GM10266 (cell line): ENCODE measurements around the gene COL20A1.

Source experiments
- DNase-seq: peaks from one replicate; pipeline ENCODE4 v3.0.0; 2012; ENCODE audit errors: extremely low spot score
- CTCF ChIP-seq: IDR thresholded peaks from 2 replicates; pipeline ENCODE4 v1.5.1; 2012; ENCODE audit warnings: mild to moderate bottlenecking, low read depth; ENCODE audit not compliant: control insufficient read depth, insufficient read depth; ENCODE audit errors: missing control alignments

The COL20A1 gene

GRCh38 chr20:63312273-63312672 lies 19.3 kb downstream of the COL20A1 start:
- TF ChIP-seq CTCF, result no peak
- no peak for DNase-seq

- DNase-seq, result no peak
- no peak for TF ChIP-seq CTCF
Observed at GRCh38 chr20:63312690-63313348, 19.8 kb downstream of the COL20A1 start.

GRCh38 chr20:63313349-63314014 lies 20.5 kb downstream of the COL20A1 start:
- TF ChIP-seq CTCF, result no peak
- DNase-seq, result no peak

- no peak for TF ChIP-seq CTCF
- no peak for DNase-seq
Observed at GRCh38 chr20:63314015-63314471, 21.1 kb downstream of the COL20A1 start.

- no peak for DNase-seq
- no peak for TF ChIP-seq CTCF
Observed at GRCh38 chr20:63314566-63315239, 21.7 kb downstream of the COL20A1 start.

GRCh38 chr20:63315240-63315689 lies 22.3 kb downstream of the COL20A1 start:
- TF ChIP-seq CTCF, result no peak
- DNase-seq, result no peak

GRCh38 chr20:63315731-63316491 lies 22.9 kb downstream of the COL20A1 start:
- DNase-seq, result no peak
- TF ChIP-seq CTCF, result no peak
